GM12874 (cell line): ENCODE measurements around the gene CFAP46.

Experiments used
- TF ChIP-seq, protein P1 (sequence below): IDR thresholded peaks from 2 replicates; pipeline ENCODE4 v1.5.1; 2011; ENCODE audit warnings: low read depth, mild to moderate bottlenecking, control low read depth, low read length, moderate library complexity; ENCODE audit not compliant: insufficient read depth

The CFAP46 gene

DNA sequence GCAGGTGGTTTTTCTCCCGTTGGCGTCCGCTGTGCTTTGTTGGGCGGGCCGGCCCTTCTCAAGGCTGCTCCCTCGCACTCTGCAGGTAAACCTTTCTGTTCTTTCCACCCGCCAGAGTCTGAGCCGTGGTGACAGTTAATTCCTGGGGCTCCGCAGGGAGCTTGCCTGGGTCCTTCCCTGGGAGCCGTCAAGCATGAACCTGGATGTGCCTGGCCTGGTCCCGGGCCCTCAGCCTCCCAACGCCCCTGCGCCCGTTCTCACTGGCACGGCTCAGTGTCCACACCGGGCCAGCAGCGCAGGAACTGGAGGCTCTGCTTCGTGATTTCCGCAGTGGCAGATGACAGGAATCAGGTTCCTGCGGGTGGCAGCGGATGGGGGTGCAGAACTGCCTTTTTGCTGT is 145.5 kb downstream of the CFAP46 start:
- TF ChIP-seq, protein P1, sequence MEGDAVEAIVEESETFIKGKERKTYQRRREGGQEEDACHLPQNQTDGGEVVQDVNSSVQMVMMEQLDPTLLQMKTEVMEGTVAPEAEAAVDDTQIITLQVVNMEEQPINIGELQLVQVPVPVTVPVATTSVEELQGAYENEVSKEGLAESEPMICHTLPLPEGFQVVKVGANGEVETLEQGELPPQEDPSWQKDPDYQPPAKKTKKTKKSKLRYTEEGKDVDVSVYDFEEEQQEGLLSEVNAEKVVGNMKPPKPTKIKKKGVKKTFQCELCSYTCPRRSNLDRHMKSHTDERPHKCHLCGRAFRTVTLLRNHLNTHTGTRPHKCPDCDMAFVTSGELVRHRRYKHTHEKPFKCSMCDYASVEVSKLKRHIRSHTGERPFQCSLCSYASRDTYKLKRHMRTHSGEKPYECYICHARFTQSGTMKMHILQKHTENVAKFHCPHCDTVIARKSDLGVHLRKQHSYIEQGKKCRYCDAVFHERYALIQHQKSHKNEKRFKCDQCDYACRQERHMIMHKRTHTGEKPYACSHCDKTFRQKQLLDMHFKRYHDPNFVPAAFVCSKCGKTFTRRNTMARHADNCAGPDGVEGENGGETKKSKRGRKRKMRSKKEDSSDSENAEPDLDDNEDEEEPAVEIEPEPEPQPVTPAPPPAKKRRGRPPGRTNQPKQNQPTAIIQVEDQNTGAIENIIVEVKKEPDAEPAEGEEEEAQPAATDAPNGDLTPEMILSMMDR = no peak

DNA sequence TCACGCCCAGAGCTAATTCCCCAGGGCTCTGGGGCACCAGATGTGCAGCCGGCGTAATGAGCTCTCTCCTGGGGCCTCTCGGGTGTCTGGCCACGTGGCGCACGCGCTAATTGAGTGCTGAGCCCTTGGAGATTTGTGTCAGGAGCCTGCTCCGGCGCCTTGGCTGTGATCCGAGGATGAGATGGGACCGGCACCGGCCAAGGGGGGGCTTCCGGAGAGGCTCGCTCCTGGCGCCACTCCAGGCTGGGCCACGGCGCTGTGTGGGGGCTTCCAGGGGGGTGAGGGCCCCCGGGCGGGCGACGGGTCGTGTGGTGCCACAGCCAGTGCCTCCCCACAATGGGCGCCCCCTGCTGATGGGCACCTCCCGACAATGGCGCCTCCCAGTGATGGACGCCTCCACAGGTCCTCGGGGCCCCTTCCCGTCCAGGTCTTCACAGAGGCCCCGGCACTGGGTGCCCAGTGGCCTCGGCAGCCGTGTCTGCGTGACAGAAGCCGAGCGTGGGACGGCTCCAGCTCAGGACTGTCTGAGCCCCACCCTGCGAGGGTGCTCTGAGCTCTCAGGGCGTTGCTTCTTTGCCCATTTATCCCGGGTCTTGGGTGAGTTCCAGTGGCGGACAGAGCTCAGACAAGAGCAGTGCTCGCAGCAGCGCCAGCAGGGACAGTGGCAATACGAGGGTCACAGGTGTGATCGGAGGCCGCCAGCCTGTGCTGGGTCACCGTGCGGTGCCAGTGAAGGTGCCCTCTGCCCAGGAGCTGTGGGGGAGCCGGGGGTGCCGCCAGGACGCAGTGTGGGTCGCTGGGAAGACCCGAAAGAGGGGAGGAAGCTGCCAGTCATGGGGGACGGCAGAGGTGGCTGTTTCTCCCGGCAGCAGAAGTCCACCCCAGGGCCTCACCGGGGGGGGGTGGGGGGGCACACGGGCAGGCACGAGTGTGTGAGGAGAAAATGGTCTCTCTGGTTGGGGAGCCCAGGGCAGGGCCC is 148.2 kb downstream of the CFAP46 start:
- TF ChIP-seq, protein P1 = no peak

DNA sequence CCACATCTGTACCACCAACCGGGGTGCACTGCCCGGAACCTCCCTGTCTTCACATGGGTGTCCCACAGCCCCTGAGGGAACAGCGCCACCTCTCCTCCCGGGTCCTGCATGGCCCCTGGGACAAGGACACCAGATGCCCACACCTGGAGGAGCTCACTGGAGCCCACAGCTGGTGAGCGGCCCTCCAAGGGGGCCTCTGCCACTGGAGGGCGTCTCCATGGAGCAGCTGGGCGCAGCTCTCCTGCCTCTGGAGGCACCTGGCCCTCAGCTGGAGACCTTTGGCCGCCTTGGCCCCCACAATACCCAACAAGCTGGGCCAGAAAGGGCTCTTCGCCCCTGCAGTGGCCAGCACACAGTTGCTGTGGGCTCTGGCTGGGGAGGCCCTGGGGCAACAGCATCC is 149.2 kb downstream of the CFAP46 start:
- TF ChIP-seq, protein P1 = no peak

DNA sequence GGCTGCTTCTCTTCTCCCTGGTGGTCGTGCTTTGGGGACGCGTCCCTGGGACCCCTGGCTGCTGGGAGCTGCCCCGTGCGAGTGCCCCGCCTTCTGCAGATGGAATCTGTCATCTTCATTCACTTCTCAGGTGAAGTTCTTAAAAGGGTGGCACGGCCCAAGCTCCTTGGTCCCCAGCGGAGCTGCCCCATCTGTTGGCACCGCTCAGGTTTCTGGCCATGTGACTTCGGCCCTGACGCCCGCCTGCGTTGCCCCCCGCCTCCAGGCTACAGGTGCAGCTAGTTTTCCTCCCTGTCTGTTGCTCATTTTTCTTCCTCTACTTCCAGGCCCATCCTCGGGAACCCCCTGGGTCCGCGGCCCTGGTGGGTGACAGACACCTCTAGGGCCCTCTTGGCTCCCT is 149.6 kb downstream of the CFAP46 start:
- TF ChIP-seq, protein P1 = no peak

DNA sequence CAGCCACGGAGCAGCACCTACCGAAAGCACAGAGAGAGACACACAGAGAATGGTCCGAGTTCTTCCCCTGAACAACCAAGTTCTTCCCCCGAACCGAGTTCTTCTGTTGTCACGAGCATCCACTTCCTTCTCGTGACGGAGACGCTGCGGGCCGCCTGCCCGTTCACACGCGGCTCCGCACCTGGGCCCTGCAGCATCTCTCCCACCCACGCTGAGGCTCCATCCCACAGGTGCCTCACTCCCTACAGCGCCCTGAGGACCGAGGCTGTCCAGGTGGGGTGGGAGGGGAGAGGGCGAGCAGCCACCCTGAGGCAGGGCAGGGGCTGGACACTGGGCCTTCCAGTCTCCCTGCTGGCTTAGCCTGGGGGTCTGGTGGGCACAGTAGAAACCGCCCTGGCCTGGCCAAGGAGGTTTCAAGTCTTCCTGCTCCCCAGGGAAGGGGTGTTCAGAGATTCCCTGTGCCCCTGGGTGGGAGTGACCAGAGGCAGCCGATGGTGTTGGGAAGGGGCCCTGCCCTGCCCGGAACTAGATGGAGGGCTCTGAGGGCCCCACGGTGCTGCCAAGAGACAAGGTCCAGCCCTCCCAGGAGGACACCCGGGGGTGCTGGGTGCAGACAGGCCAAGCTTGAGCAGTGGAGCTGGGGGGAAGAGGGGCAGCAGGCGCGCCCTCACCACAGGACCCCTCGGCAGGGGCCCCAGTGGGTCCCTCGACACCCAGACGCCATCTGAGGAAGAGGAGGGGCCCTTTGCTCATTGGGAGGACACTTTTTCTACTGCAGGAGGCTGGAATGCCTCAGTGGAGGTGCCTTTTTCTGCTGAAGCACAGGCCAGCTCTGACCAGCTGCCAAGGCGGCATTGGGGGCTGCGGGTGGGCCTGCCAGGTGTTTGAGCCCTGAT is 151.2 kb downstream of the CFAP46 start:
- TF ChIP-seq, protein P1 = no peak

DNA sequence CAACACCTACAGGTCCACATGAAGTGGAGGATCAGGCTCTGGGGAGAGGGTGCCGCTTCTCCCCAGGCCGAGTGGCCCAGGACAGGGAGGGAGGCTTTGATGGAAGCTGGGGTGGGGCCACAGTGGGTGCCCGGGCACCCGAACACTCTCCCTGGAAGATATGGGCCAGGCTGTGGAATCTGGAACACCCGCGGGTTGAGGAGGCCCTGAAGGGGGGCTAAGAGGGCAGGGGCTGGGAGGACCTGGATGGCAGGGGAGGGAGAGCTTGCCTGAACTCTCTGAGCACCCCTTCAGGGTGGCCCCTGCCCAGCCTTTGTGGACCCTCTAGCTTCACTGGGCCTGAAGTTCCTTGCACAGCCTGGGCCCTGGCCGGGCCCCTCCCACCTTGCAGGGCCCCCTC is 151.9 kb downstream of the CFAP46 start:
- TF ChIP-seq, protein P1 = no peak

DNA sequence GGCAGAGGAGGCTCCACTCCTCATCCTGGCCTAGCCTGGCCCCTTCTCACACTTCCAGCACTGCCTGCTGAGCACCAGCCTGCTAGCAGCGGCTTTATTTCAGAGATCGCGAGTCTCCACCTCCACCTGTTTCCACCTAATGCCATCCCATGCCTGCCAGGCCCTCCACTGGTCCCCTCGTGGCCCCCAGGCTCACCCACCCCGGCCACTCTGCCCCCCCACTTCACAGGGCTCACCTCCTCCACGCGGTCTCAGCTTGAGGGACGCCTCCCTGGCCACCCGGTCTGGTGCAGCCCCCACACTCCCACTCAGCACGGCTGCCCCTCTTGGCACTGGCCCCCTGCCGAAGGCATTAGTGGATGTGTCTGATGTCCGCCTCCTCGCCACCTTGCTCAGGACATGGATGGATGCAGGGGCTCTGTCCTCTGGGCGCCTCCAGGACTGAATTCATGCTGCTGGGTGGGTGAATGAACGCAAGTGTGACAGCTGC is 152.7 kb downstream of the CFAP46 start:
- TF ChIP-seq, protein P1 = no peak
